Activated naive CD4-positive, alpha-beta T cell treated with anti-CD3 and anti-CD28 coated beads, Interleukin-2, amount 50 U/mL, for 72 hours (primary cell): ENCODE measurements around the gene TSC22D4. TPM values are rescaled to one million over a fixed set of nuclear protein-coding genes. Genes with fewer than 3 reads are reported as not detected.

Experiments
- ATAC-seq, 2 donors: fragments of 150-1000 bp; cut with Tn5 transposase; 2 replicates each; pipeline ENCODE4 v1.10.0; 2021; ENCODE audit warnings: mild to moderate bottlenecking in 2 of 2, moderate library complexity in 2 of 2
- DNase-seq, 2 donors: peaks; one replicate each; pipeline ENCODE4 v3.0.0; 2021 to 2022; ENCODE audit warnings: low spot score in 2 of 2
- H3K27ac Mint-ChIP-seq, 2 donors: one replicate each; pipeline ENCODE4 v1.8.0; 2022; ENCODE audit warnings: mild to moderate bottlenecking in 2 of 2, mixed read lengths in 2 of 2
- H3K36me3 Mint-ChIP-seq, 2 donors: one replicate each; pipeline ENCODE4 v1.8.0; 2022; ENCODE audit warnings: mixed read lengths in 2 of 2
- H3K9me3 Mint-ChIP-seq, 2 donors: one replicate each; pipeline ENCODE4 v1.8.0; 2022; ENCODE audit warnings: mixed read lengths in 2 of 2
- total RNA-seq, 2 donors: library from RNA; stranded (reverse); gene quantifications; one replicate each; pipeline ENCODE4 v1.2.3, GENCODE V29; 2022

The TSC22D4 gene
- total RNA-seq, 2 donors from 2014 or later, result 96.2 to 99.9 TPM

GRCh38 chr7:100483090-100483721, 4.2 kb upstream of the TSC22D4 start:
- Mint-ChIP-seq H3K9me3 (no peaks in the 10 kb centered on the region), H3K36me3 (no peaks in the 10 kb centered on the region), H3K27ac (peak overlapping the region in 1 of 2 donors; percentile 71)
- peak; percentile 64 to 67 for ATAC-seq
- DNase-seq, result peak; percentile 75 to 97

GRCh38 chr7:100482728-100483089, 3.7 kb upstream of the TSC22D4 start:
- no peaks in the 10 kb centered on the region for H3K9me3 Mint-ChIP-seq
- ATAC-seq, result no peak
- DNase-seq, result no peak
- H3K36me3 Mint-ChIP-seq, result no peaks in the 10 kb centered on the region
- peak overlapping the region; percentile 71 to 92 for H3K27ac Mint-ChIP-seq

- no peak overlapping the region for H3K27ac Mint-ChIP-seq
- peaks cover 6 to 9% of the 10 kb centered on the region in 2 donors for H3K36me3 Mint-ChIP-seq
Measured at GRCh38 chr7:100481466-100481865, 2.5 kb upstream of the TSC22D4 start.

GRCh38 chr7:100477871-100478267, 1.1 kb downstream of the TSC22D4 start:
- Mint-ChIP-seq H3K36me3 (peaks cover 10 to 24% of the 10 kb centered on the region in 2 donors), H3K9me3 (no peaks in the 10 kb centered on the region), H3K27ac (peak overlapping the region; percentile 90 to 97)
- no peak for DNase-seq
- ATAC-seq, result no peak

More at GRCh38 chr7:100481466-100481865, 2.5 kb upstream of the TSC22D4 start:
- ATAC-seq, result no peak
- no peaks in the 10 kb centered on the region for H3K9me3 Mint-ChIP-seq
- no peak for DNase-seq

GRCh38 chr7:100476903-100477870, 1.8 kb downstream of the TSC22D4 start:
- Mint-ChIP-seq H3K27ac (peak overlapping the region; percentile 70 to 90), H3K36me3 (peaks cover 10 to 24% of the 10 kb centered on the region in 2 donors), H3K9me3 (no peaks in the 10 kb centered on the region)
- DNase-seq (peak in 1 of 2 donors; percentile 67), ATAC-seq (no peak)

GRCh38 chr7:100476101-100476780, 2.8 kb downstream of the TSC22D4 start:
- ATAC-seq (no peak), DNase-seq (no peak)
- peaks cover 10 to 24% of the 10 kb centered on the region in 2 donors for H3K36me3 Mint-ChIP-seq
- peak overlapping the region; percentile 90 to 93 for H3K27ac Mint-ChIP-seq
- H3K9me3 Mint-ChIP-seq, result no peaks in the 10 kb centered on the region

GRCh38 chr7:100475549-100475948, 3.5 kb downstream of the TSC22D4 start:
- peaks cover 10 to 24% of the 10 kb centered on the region in 2 donors for H3K36me3 Mint-ChIP-seq
- ATAC-seq (no peak), DNase-seq (no peak)
- no peaks in the 10 kb centered on the region for H3K9me3 Mint-ChIP-seq
- peak overlapping the region; percentile 90 to 93 for H3K27ac Mint-ChIP-seq

GRCh38 chr7:100472854-100473499, 6.0 kb downstream of the TSC22D4 start:
- Mint-ChIP-seq H3K9me3 (no peaks in the 10 kb centered on the region), H3K27ac (peak overlapping the region; percentile 75 to 82), H3K36me3 (peaks cover 10 to 24% of the 10 kb centered on the region in 2 donors)
- DNase-seq (no peak), ATAC-seq (peak in 1 of 2 donors; percentile 35)

GRCh38 chr7:100472121-100472851, 6.7 kb downstream of the TSC22D4 start:
- peaks cover 10 to 24% of the 10 kb centered on the region in 2 donors for H3K36me3 Mint-ChIP-seq
- no peaks in the 10 kb centered on the region for H3K9me3 Mint-ChIP-seq
- DNase-seq (no peak), ATAC-seq (peak in 1 of 2 donors; percentile 1)
- peak overlapping the region; percentile 75 to 90 for H3K27ac Mint-ChIP-seq

GRCh38 chr7:100471021-100471420, 8.0 kb downstream of the TSC22D4 start:
- H3K36me3 Mint-ChIP-seq, result peaks cover 4 to 16% of the 10 kb centered on the region in 2 donors
- no peaks in the 10 kb centered on the region for H3K9me3 Mint-ChIP-seq
- ATAC-seq (no peak), DNase-seq (no peak)
- H3K27ac Mint-ChIP-seq, result peak overlapping the region in 1 of 2 donors; percentile 79

- Mint-ChIP-seq H3K9me3 (no peaks in the 10 kb centered on the region), H3K36me3 (peaks cover 4 to 8% of the 10 kb centered on the region in 2 donors), H3K27ac (no peak overlapping the region)
- DNase-seq (peak; percentile 79 to 90), ATAC-seq (peak; percentile 78 to 88)
Measured at GRCh38 chr7:100469227-100470044, 9.6 kb downstream of the TSC22D4 start.

- no peak for ATAC-seq
- Mint-ChIP-seq H3K9me3 (no peaks in the 10 kb centered on the region), H3K36me3 (no peaks in the 10 kb centered on the region), H3K27ac (peak overlapping the region in 1 of 2 donors; percentile 29)
- DNase-seq, result no peak
Measured at GRCh38 chr7:100467638-100468373, 11.2 kb downstream of the TSC22D4 start.

GRCh38 chr7:100466653-100467605, 12.1 kb downstream of the TSC22D4 start:
- H3K27ac Mint-ChIP-seq, result peak overlapping the region; percentile 29 to 72
- no peak for DNase-seq
- no peaks in the 10 kb centered on the region for H3K9me3 Mint-ChIP-seq
- ATAC-seq, result no peak
- H3K36me3 Mint-ChIP-seq, result no peaks in the 10 kb centered on the region
